CD14-positive monocyte (primary cell): Measurements from ENCODE around the gene FOSB. TPM values are rescaled to one million over a fixed set of nuclear protein-coding genes. Genes with fewer than 3 reads are reported as not detected.

Source experiments
- DNase-seq, 3 donors: peaks; one replicate each; pipeline ENCODE4 v3.0.0-alpha.2; 2011 to 2022
- H2AFZ ChIP-seq: 2 replicates; pipeline ENCODE4 v1.6.0; 2012; ENCODE audit warnings: mild to moderate bottlenecking, low read depth, low read length, inconsistent platforms; ENCODE audit not compliant: insufficient read depth, poor library complexity, severe bottlenecking
- H3K27ac ChIP-seq, 2 donors: 1 replicate in 1 of 2; 2 replicates in 1 of 2; pipeline ENCODE4 v1.5.1; 2012 to 2013; ENCODE audit warnings: low read length in 2 of 2, control low read depth in 1 of 2, inconsistent platforms in 1 of 2, low read depth in 1 of 2, mild to moderate bottlenecking in 1 of 2
- H3K27me3 ChIP-seq, 2 donors: one replicate each; pipeline versions ENCODE4 v1.6.0 to v1.6.1; 2011 to 2013; ENCODE audit warnings: low read length in 2 of 2; ENCODE audit not compliant: control insufficient read depth in 2 of 2, insufficient read depth in 2 of 2
- H3K36me3 ChIP-seq, 2 donors: replicated peaks in 1 of 2; 1 replicate in 1 of 2; 2 replicates in 1 of 2; pipeline versions ENCODE4 v1.5.1 to v1.6.1; 2012 to 2013; ENCODE audit warnings: low read length in 2 of 2, control low read depth in 1 of 2, inconsistent platforms in 1 of 2, mild to moderate bottlenecking in 1 of 2; ENCODE audit not compliant: insufficient read depth in 2 of 2, control insufficient read depth in 1 of 2
- H3K4me1 ChIP-seq, 2 donors: 1 replicate in 1 of 2; 2 replicates in 1 of 2; pipeline versions ENCODE4 v1.5.1 to v1.6.1; 2012 to 2013; ENCODE audit warnings: low read length in 2 of 2, control low read depth in 1 of 2, inconsistent platforms in 1 of 2, mild to moderate bottlenecking in 1 of 2, moderate library complexity in 1 of 2; ENCODE audit not compliant: insufficient read depth in 2 of 2, control insufficient read depth in 1 of 2
- H3K4me2 ChIP-seq: replicated peaks from 2 replicates; pipeline ENCODE3; 2012; ENCODE audit warnings: low read length, moderate library complexity, mild to moderate bottlenecking; ENCODE audit not compliant: poor library complexity, severe bottlenecking; ENCODE audit errors: extremely low read depth
- H3K4me3 ChIP-seq, 3 experiments: fragments of 200-600 bp in 1 of 3; sonication (generic) in 1 of 3; replicated peaks in 1 of 3; 1 replicate in 2 of 3; 2 replicates in 1 of 3; pipeline ENCODE4 v1.5.1; 2011 to 2013; ENCODE audit warnings: low read length in 3 of 3, mild to moderate bottlenecking in 3 of 3, control low read depth in 2 of 3, low read depth in 2 of 3, inconsistent platforms in 1 of 3, moderate library complexity in 1 of 3
- H3K79me2 ChIP-seq: 2 replicates; pipeline ENCODE4 v1.6.0; 2012; ENCODE audit warnings: mild to moderate bottlenecking, control low read depth, inconsistent platforms, low read length, moderate library complexity; ENCODE audit not compliant: insufficient read depth
- H3K9ac ChIP-seq: 2 replicates; pipeline ENCODE4 v1.6.0; 2017; ENCODE audit warnings: low read length, mild to moderate bottlenecking; ENCODE audit not compliant: insufficient read depth, poor library complexity, severe bottlenecking
- H3K9me3 ChIP-seq, 2 donors: replicated peaks in 1 of 2; 1 replicate in 1 of 2; 2 replicates in 1 of 2; pipeline versions ENCODE4 v1.5.1 to v1.6.1; 2012 to 2013; ENCODE audit warnings: low read length in 2 of 2, control low read depth in 1 of 2; ENCODE audit not compliant: control insufficient read depth in 1 of 2, insufficient read depth in 1 of 2
- H4K20me1 ChIP-seq: 2 replicates; pipeline ENCODE4 v1.6.0; 2012; ENCODE audit warnings: mild to moderate bottlenecking, low read length, control low read depth, moderate library complexity; ENCODE audit not compliant: insufficient read depth
- H3K27ac Mint-ChIP-seq, 7 donors: one replicate each; pipeline ENCODE4 v1.8.0; 2020; ENCODE audit warnings: mild to moderate bottlenecking in 7 of 7, mixed read lengths in 7 of 7, moderate library complexity in 6 of 7, inconsistent platforms in 2 of 7
- H3K27me3 Mint-ChIP-seq, 3 donors: one replicate each; pipeline ENCODE4 v1.8.0; 2021 to 2022; ENCODE audit warnings: low read depth in 3 of 3, mild to moderate bottlenecking in 3 of 3, mixed read lengths in 3 of 3, moderate library complexity in 3 of 3, inconsistent platforms in 1 of 3
- H3K36me3 Mint-ChIP-seq, 2 donors: one replicate each; pipeline ENCODE4 v1.8.0; 2020; ENCODE audit warnings: mixed read lengths in 2 of 2, inconsistent platforms in 1 of 2, mild to moderate bottlenecking in 1 of 2
- H3K4me1 Mint-ChIP-seq: one replicate; pipeline ENCODE4 v1.8.0; 2020; ENCODE audit warnings: mild to moderate bottlenecking, mixed read lengths
- H3K4me3 Mint-ChIP-seq, 2 donors: one replicate each; pipeline ENCODE4 v1.8.0; 2020; ENCODE audit warnings: mild to moderate bottlenecking in 2 of 2, mixed read lengths in 2 of 2, moderate library complexity in 1 of 2
- H3K9me3 Mint-ChIP-seq, 7 donors: one replicate each; pipeline ENCODE4 v1.8.0; 2020 to 2022; ENCODE audit warnings: mixed read lengths in 7 of 7, mild to moderate bottlenecking in 6 of 7, moderate library complexity in 6 of 7, inconsistent platforms in 2 of 7
- WGBS: methylation state at CpG from one replicate; pipeline ENCODE4 v1.1.5; 2013; ENCODE audit warnings: missing lambda C conversion rate; ENCODE audit not compliant: insufficient coverage; 5-methylcytosine and 5-hydroxymethylcytosine counted together
- intact Hi-C, 2 donors: fragments of 100-400 bp; cut with micrococcal nuclease; formaldehyde crosslinking; loops; one replicate each; pipeline versions ENCODE4 v1.15.0 to v1.15.1; 2023
- polyA plus RNA-seq, 3 donors: library from polyadenylated mRNA; depleted of rRNA in 1 of 3; unstranded in 2 of 3; stranded (reverse) in 1 of 3; fragments of 300-500 nt in 2 of 3; fragments of >200 nt in 1 of 3; fragmentation: Illumina TruSeq in 2 of 3; gene quantifications; 1 replicate in 2 of 3; 2 replicates in 1 of 3; pipeline ENCODE4 v1.2.3, GENCODE V29; 2012 to 2021
- TF ChIP-seq, protein P1 (sequence below): fragments of 200-600 bp; IDR thresholded peaks from one replicate; pipeline ENCODE4 v1.8.0; 2022; ENCODE audit warnings: antibody characterized with exemption, mild to moderate bottlenecking

FOSB gene
- polyA plus RNA-seq, 3 donors = 27.3 to 840 (median 28.2) TPM

DNA sequence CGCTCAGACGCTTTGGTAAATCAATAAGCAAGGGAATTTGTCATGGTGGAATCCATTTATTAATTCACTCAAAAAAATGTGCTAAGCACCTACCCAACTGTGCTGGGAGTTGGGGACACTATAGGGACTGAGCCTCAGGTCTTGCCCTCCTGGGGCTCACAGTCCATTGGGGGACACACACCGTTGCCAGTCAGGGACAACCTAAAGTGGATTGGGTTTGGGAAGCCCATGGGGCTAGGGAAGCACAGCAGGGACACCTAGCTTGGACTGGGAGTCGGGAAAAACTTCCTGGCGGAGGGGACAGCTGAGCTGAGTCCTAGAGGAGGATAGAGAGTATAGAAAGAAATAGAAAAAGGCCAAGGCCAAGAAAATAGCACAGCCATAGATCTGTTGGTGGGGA, 8.5 kb downstream of the FOSB start:
- Histone ChIP-seq H3K36me3 (peaks cover 0 to 9% of the 10 kb centered on the region in 2 donors), H4K20me1 (peaks cover 40% of the 10 kb centered on the region), H3K27ac (no peak overlapping the region), H3K4me2 (no peak overlapping the region), H3K79me2 (no peaks in the 10 kb centered on the region), H3K27me3 (peaks cover 17 to 52% of the 10 kb centered on the region in 2 donors), H3K4me3 (no peak overlapping the region), H3K9me3 (peaks cover 0 to 12% of the 10 kb centered on the region in 2 donors), H3K9ac (no peak overlapping the region), H2AFZ (no peak overlapping the region), H3K4me1 (peaks cover 28 to 33% of the 10 kb centered on the region in 2 donors)
- Mint-ChIP-seq H3K9me3 (peaks cover 6 to 31% (median 19%) of the 10 kb centered on the region in 7 donors), H3K4me3 (peak overlapping the region in 1 of 2 donors; percentile 59), H3K27ac (peak overlapping the region; percentile 9 to 84 (median 54)), H3K36me3 (peaks cover 28 to 37% of the 10 kb centered on the region in 2 donors), H3K27me3 (peaks cover 58 to 67% (median 64%) of the 10 kb centered on the region in 3 donors), H3K4me1 (peaks cover 46% of the 10 kb centered on the region)
- peak in 1 of 3 donors; percentile 15 for DNase-seq
- intact Hi-C loops = no loop called here
- TF ChIP-seq, protein P1, sequence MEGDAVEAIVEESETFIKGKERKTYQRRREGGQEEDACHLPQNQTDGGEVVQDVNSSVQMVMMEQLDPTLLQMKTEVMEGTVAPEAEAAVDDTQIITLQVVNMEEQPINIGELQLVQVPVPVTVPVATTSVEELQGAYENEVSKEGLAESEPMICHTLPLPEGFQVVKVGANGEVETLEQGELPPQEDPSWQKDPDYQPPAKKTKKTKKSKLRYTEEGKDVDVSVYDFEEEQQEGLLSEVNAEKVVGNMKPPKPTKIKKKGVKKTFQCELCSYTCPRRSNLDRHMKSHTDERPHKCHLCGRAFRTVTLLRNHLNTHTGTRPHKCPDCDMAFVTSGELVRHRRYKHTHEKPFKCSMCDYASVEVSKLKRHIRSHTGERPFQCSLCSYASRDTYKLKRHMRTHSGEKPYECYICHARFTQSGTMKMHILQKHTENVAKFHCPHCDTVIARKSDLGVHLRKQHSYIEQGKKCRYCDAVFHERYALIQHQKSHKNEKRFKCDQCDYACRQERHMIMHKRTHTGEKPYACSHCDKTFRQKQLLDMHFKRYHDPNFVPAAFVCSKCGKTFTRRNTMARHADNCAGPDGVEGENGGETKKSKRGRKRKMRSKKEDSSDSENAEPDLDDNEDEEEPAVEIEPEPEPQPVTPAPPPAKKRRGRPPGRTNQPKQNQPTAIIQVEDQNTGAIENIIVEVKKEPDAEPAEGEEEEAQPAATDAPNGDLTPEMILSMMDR = no peak
- 61% methylated on average over 2 of the region's 5 CpGs for WGBS

GRCh38 chr19:45477186-45477585, 9.4 kb downstream of the FOSB start:
- no peak overlapping the region for H3K4me3 ChIP-seq
- peaks cover 0 to 6% of the 10 kb centered on the region in 2 donors for H3K9me3 ChIP-seq
- H3K9me3 Mint-ChIP-seq = peaks cover 0 to 22% (median 13%) of the 10 kb centered on the region in 7 donors
- H3K27me3 Mint-ChIP-seq = peaks cover 49 to 59% (median 57%) of the 10 kb centered on the region in 3 donors
- 21% methylated on average over 3 of the region's 5 CpGs for WGBS
- peaks cover 19 to 24% of the 10 kb centered on the region in 2 donors for H3K4me1 ChIP-seq
- H3K4me3 Mint-ChIP-seq = peak overlapping the region in 1 of 2 donors; percentile 59
- no peak overlapping the region for H2AFZ ChIP-seq
- no peaks in the 10 kb centered on the region for H3K79me2 ChIP-seq
- H3K9ac ChIP-seq = no peak overlapping the region
- DNase-seq = peak in 1 of 3 donors; percentile 27
- H3K4me1 Mint-ChIP-seq = peaks cover 38% of the 10 kb centered on the region
- no peak overlapping the region for H3K27ac ChIP-seq
- peaks cover 19 to 28% of the 10 kb centered on the region in 2 donors for H3K36me3 Mint-ChIP-seq
- TF ChIP-seq, protein P1 = no peak
- peaks cover 31% of the 10 kb centered on the region for H4K20me1 ChIP-seq
- peak overlapping the region in 3 of 7 donors; percentile 19 to 81 (median 57) for H3K27ac Mint-ChIP-seq
- H3K27me3 ChIP-seq = peaks cover 9 to 43% of the 10 kb centered on the region in 2 donors
- H3K4me2 ChIP-seq = no peak overlapping the region
- peaks cover 0 to 2% of the 10 kb centered on the region in 2 donors for H3K36me3 ChIP-seq
- intact Hi-C loops = no loop called here
